HG03025 (cell line): ENCODE data around the gene CCL26.
A peak's percentile ranks its signal among the peaks of the same experiment; 100 is the strongest.
"Not testable (repeated sequence)": the region's sequence is repeated elsewhere in the genome, so short reads cannot be mapped to it uniquely, and the experiment has no call there.

Source experiments
- ATAC-seq: cut with Tn5 transposase; IDR thresholded peaks from one replicate; pipeline ENCODE4 v1.9.1; 2021; ENCODE audit warnings: mild to moderate bottlenecking, moderate library complexity; ENCODE audit not compliant: unreplicated experiment, low FRiP score

The CCL26 gene

GRCh38 chr7:75739796-75740672, 32.0 kb downstream of the CCL26 start:
- no peak for ATAC-seq

- ATAC-seq = peak; percentile 86
These were observed 32.8 kb downstream of the CCL26 start for GRCh38 chr7:75738975-75739795.

GRCh38 chr7:75738604-75738974, 33.4 kb downstream of the CCL26 start, which contains the start of gene HIP1:
Gene HIP1, minus strand, starts transcription at chr7:75738941. Its CDS starts 21 bp downstream, at chr7:75738920.
- peak; percentile 7 for ATAC-seq

GRCh38 chr7:75737856-75738603, 34.0 kb downstream of the CCL26 start:
- ATAC-seq = no peak

GRCh38 chr7:75735581-75736350, 36.2 kb downstream of the CCL26 start:
- no peak for ATAC-seq

- no peak for ATAC-seq
These were observed 37.2 kb downstream of the CCL26 start for GRCh38 chr7:75734586-75735458.

- ATAC-seq = no peak
These were observed 39.0 kb downstream of the CCL26 start for GRCh38 chr7:75732764-75733630.

GRCh38 chr7:75732016-75732521, 39.9 kb downstream of the CCL26 start:
- ATAC-seq = no peak

- no peak for ATAC-seq
These were observed 42.1 kb downstream of the CCL26 start for GRCh38 chr7:75729851-75730274.

- ATAC-seq = no peak
These were observed 44.0 kb downstream of the CCL26 start for GRCh38 chr7:75727881-75728593.

GRCh38 chr7:75727351-75727750, 44.7 kb downstream of the CCL26 start:
- not testable (repeated sequence) for ATAC-seq

GRCh38 chr7:75725306-75725705, 46.7 kb downstream of the CCL26 start:
- ATAC-seq = no peak

GRCh38 chr7:75723444-75723843, 48.6 kb downstream of the CCL26 start:
- ATAC-seq = no peak

GRCh38 chr7:75722373-75722772, 49.6 kb downstream of the CCL26 start:
- ATAC-seq = no peak

- not testable (repeated sequence) for ATAC-seq
These were observed 50.1 kb downstream of the CCL26 start for GRCh38 chr7:75721922-75722321.

- no peak for ATAC-seq
These were observed 50.6 kb downstream of the CCL26 start for GRCh38 chr7:75721426-75721825.

- ATAC-seq = no peak
These were observed 52.4 kb downstream of the CCL26 start for GRCh38 chr7:75719626-75720025.
